KMS-11 (cell line): ENCODE measurements around the gene TMEM39B.

Experiments used
- H2AFZ ChIP-seq: fragments of 200-600 bp; sonication (generic); 2 replicates; pipeline ENCODE4 v1.6.1; 2016; ENCODE audit warnings: antibody characterized with exemption, mixed run types, low read depth
- H3K27ac ChIP-seq: fragments of 200-600 bp; sonication (generic); 2 replicates; pipeline ENCODE4 v1.6.1; 2016; ENCODE audit warnings: mild to moderate bottlenecking, mixed run types
- H3K27me3 ChIP-seq: fragments of 200-600 bp; sonication (generic); 2 replicates; pipeline ENCODE4 v1.6.1; 2017; ENCODE audit warnings: mild to moderate bottlenecking, low read depth, mixed run types, moderate library complexity; ENCODE audit not compliant: insufficient read depth
- H3K36me3 ChIP-seq: fragments of 200-600 bp; sonication (generic); 2 replicates; pipeline ENCODE4 v1.6.1; 2017; ENCODE audit warnings: mild to moderate bottlenecking, mixed run types; ENCODE audit not compliant: insufficient read depth
- H3K4me1 ChIP-seq: fragments of 200-600 bp; sonication (generic); 2 replicates; pipeline ENCODE4 v1.6.1; 2016; ENCODE audit warnings: mild to moderate bottlenecking, low read depth, mixed run types; ENCODE audit not compliant: poor library complexity, severe bottlenecking
- H3K4me2 ChIP-seq: fragments of 200-600 bp; sonication (generic); 2 replicates; pipeline ENCODE4 v1.7.0; 2016; ENCODE audit warnings: mild to moderate bottlenecking, mixed run types
- H3K4me3 ChIP-seq: fragments of 200-600 bp; sonication (generic); IDR thresholded peaks from 2 replicates; pipeline ENCODE4 v1.6.1; 2017; ENCODE audit warnings: low read depth, low read length, mixed read lengths; ENCODE audit not compliant: insufficient read depth
- H3K79me2 ChIP-seq: fragments of 200-600 bp; sonication (generic); 2 replicates; pipeline ENCODE4 v1.6.1; 2016; ENCODE audit warnings: low read depth, mixed run types; ENCODE audit not compliant: insufficient read depth
- H3K9ac ChIP-seq: fragments of 200-600 bp; sonication (generic); 2 replicates; pipeline ENCODE4 v1.6.1; 2016; ENCODE audit warnings: mild to moderate bottlenecking, mixed run types
- H4K20me1 ChIP-seq: fragments of 200-600 bp; sonication (generic); 2 replicates; pipeline ENCODE4 v1.6.1; 2016; ENCODE audit warnings: mild to moderate bottlenecking, mixed run types; ENCODE audit not compliant: insufficient read depth
- CTCF ChIP-seq: fragments of 200-600 bp; sonication (generic); conservative IDR thresholded peaks from 2 replicates; pipeline ENCODE4 v1.6.1; 2017; ENCODE audit warnings: low read depth, mild to moderate bottlenecking, antibody characterized with exemption, low read length, moderate library complexity, mixed read lengths

TMEM39B gene

GRCh38 chr1:32091591-32091990 is 18.9 kb downstream of the TMEM39B start:
- Histone ChIP-seq H3K4me1 (no peaks in the 10 kb centered on the region), H3K9ac (no peak overlapping the region), H3K79me2 (no peaks in the 10 kb centered on the region), H2AFZ (no peak overlapping the region), H3K4me2 (no peak overlapping the region), H3K36me3 (no peaks in the 10 kb centered on the region), H4K20me1 (no peaks in the 10 kb centered on the region), H3K27me3 (no peaks in the 10 kb centered on the region), H3K4me3 (no peak overlapping the region), H3K27ac (no peak overlapping the region)
- TF ChIP-seq CTCF = no peak

- Histone ChIP-seq H2AFZ (no peak overlapping the region), H3K9ac (no peak overlapping the region), H3K27ac (no peak overlapping the region), H4K20me1 (no peaks in the 10 kb centered on the region), H3K4me3 (no peak overlapping the region), H3K4me1 (no peaks in the 10 kb centered on the region), H3K4me2 (no peak overlapping the region), H3K27me3 (no peaks in the 10 kb centered on the region), H3K36me3 (no peaks in the 10 kb centered on the region), H3K79me2 (no peaks in the 10 kb centered on the region)
- no peak for TF ChIP-seq CTCF
Measured at GRCh38 chr1:32094746-32095521, 22.2 kb downstream of the TMEM39B start.

GRCh38 chr1:32099426-32099825 is 26.7 kb downstream of the TMEM39B start:
- Histone ChIP-seq H3K27ac (no peak overlapping the region), H3K36me3 (no peaks in the 10 kb centered on the region)
- no peak for TF ChIP-seq CTCF

GRCh38 chr1:32100359-32100758 is 27.6 kb downstream of the TMEM39B start:
- no peak overlapping the region for H3K27ac ChIP-seq
- no peak overlapping the region for H2AFZ ChIP-seq
- H3K4me1 ChIP-seq = no peaks in the 10 kb centered on the region
- TF ChIP-seq CTCF = no peak
- no peak overlapping the region for H3K4me3 ChIP-seq
- no peaks in the 10 kb centered on the region for H3K36me3 ChIP-seq
- H3K79me2 ChIP-seq = no peaks in the 10 kb centered on the region
- H3K4me2 ChIP-seq = no peak overlapping the region
- no peaks in the 10 kb centered on the region for H3K27me3 ChIP-seq
- no peak overlapping the region for H3K9ac ChIP-seq
- H4K20me1 ChIP-seq = no peaks in the 10 kb centered on the region

More at GRCh38 chr1:32099426-32099825, 26.7 kb downstream of the TMEM39B start:
- no peak overlapping the region for H2AFZ ChIP-seq
- H3K9ac ChIP-seq = no peak overlapping the region
- H3K4me1 ChIP-seq = no peaks in the 10 kb centered on the region
- no peak overlapping the region for H3K4me3 ChIP-seq
- no peaks in the 10 kb centered on the region for H4K20me1 ChIP-seq
- no peaks in the 10 kb centered on the region for H3K27me3 ChIP-seq
- H3K79me2 ChIP-seq = no peaks in the 10 kb centered on the region
- no peak overlapping the region for H3K4me2 ChIP-seq
